HG03558 (cell line): ENCODE measurements around the gene ZFP28.

Source experiments
- ATAC-seq: cut with Tn5 transposase; IDR thresholded peaks from one replicate; pipeline ENCODE4 v1.9.1; 2021; ENCODE audit warnings: moderate number of reproducible peaks; ENCODE audit not compliant: unreplicated experiment; ENCODE audit errors: extremely low read depth

Gene ZFP28

GRCh38 chr19:56594783-56595547 is 56.2 kb downstream of the ZFP28 start, which contains the start of gene ZNF71:
Gene ZNF71, plus strand, starts transcription at chr19:56595302. Its CDS starts 6,257 bp downstream, at chr19:56601559.
- peak; percentile 45 for ATAC-seq

GRCh38 chr19:56595548-56595899 is 56.8 kb downstream of the ZFP28 start:
- ATAC-seq: peak; percentile 17

- ATAC-seq: no peak
Measured at GRCh38 chr19:56596676-56597075, 57.9 kb downstream of the ZFP28 start.

GRCh38 chr19:56597696-56598095 is 58.9 kb downstream of the ZFP28 start:
- no peak for ATAC-seq

- no peak for ATAC-seq
Measured at GRCh38 chr19:56601375-56601774, 62.6 kb downstream of the ZFP28 start.

- no peak for ATAC-seq
Measured at GRCh38 chr19:56603829-56604228, 65.1 kb downstream of the ZFP28 start.
